ENCODE data around the gene DNAJC3.
"Not testable (repeated sequence)": the region's sequence is repeated elsewhere in the genome, so short reads cannot be mapped to it uniquely, and the experiment has no call there.

The DNAJC3 gene

GRCh38 chr13:95781016-95781415, 104.1 kb downstream of the DNAJC3 start:
- no peak for DNase-seq (ENCODE audit: low spot score)

- not testable (repeated sequence) for DNase-seq (ENCODE audit: low spot score)
These were observed 105.0 kb downstream of the DNAJC3 start for GRCh38 chr13:95781940-95782339.

GRCh38 chr13:95783747-95784146, 106.8 kb downstream of the DNAJC3 start:
- no peak for DNase-seq (ENCODE audit: low spot score)

- no peak for DNase-seq (ENCODE audit: low spot score)
These were observed 107.4 kb downstream of the DNAJC3 start for GRCh38 chr13:95784161-95784899.

- no peak for DNase-seq (ENCODE audit: low spot score)
These were observed 108.0 kb downstream of the DNAJC3 start for GRCh38 chr13:95784900-95785290.

GRCh38 chr13:95787356-95788099, 110.6 kb downstream of the DNAJC3 start:
- no peak for DNase-seq (ENCODE audit: low spot score)

GRCh38 chr13:95788100-95788463, 111.1 kb downstream of the DNAJC3 start:
- DNase-seq (ENCODE audit: low spot score) = no peak

- not testable (repeated sequence) for DNase-seq (ENCODE audit: low spot score)
These were observed 112.4 kb downstream of the DNAJC3 start for GRCh38 chr13:95789315-95789714.

- DNase-seq (ENCODE audit: low spot score) = no peak
These were observed 114.3 kb downstream of the DNAJC3 start for GRCh38 chr13:95791084-95791722.

- no peak for DNase-seq (ENCODE audit: low spot score)
These were observed 116.1 kb downstream of the DNAJC3 start for GRCh38 chr13:95793018-95793555.

GRCh38 chr13:95793781-95794180, 116.8 kb downstream of the DNAJC3 start:
- no peak for DNase-seq (ENCODE audit: low spot score)

- no peak for DNase-seq (ENCODE audit: low spot score)
These were observed 120.1 kb downstream of the DNAJC3 start for GRCh38 chr13:95797016-95797415.

- DNase-seq (ENCODE audit: low spot score) = no peak
These were observed 123.5 kb downstream of the DNAJC3 start for GRCh38 chr13:95800436-95800835.

- DNase-seq (ENCODE audit: low spot score) = no peak
These were observed 124.9 kb downstream of the DNAJC3 start for GRCh38 chr13:95801825-95802224.

GRCh38 chr13:95805921-95806320, 129.0 kb downstream of the DNAJC3 start:
- DNase-seq (ENCODE audit: low spot score) = no peak

- DNase-seq (ENCODE audit: low spot score) = no peak
These were observed 132.5 kb downstream of the DNAJC3 start for GRCh38 chr13:95809429-95809828.

GRCh38 chr13:95813139-95813538, 136.2 kb downstream of the DNAJC3 start:
- no peak for DNase-seq (ENCODE audit: low spot score)

- no peak for DNase-seq (ENCODE audit: low spot score)
These were observed 137.6 kb downstream of the DNAJC3 start for GRCh38 chr13:95814495-95814894.

- DNase-seq (ENCODE audit: low spot score) = no peak
These were observed 145.4 kb downstream of the DNAJC3 start for GRCh38 chr13:95822303-95822702.

- no peak for DNase-seq (ENCODE audit: low spot score)
These were observed 156.2 kb downstream of the DNAJC3 start for GRCh38 chr13:95833126-95833525.

GRCh38 chr13:95833719-95834118, 156.8 kb downstream of the DNAJC3 start:
- DNase-seq (ENCODE audit: low spot score) = no peak

- peak; percentile 78 for DNase-seq (ENCODE audit: low spot score)
These were observed 157.3 kb downstream of the DNAJC3 start for GRCh38 chr13:95834134-95834765.

Data from D341Med (cell line).